HepG2 (cell line): ENCODE data around the gene INPP5E. TPM values are rescaled to one million over a fixed set of nuclear protein-coding genes. Genes with fewer than 3 reads are reported as not detected.
A peak's percentile ranks its signal among the peaks of the same experiment; 100 is the strongest.

Experiments used
- ATAC-seq: fragments of 200-7000 bp; cut with Tn5 transposase; 3 replicates; pipeline ENCODE4 v1.9.1; 2020; ENCODE audit warnings: mild to moderate bottlenecking, moderate library complexity
- BruUV-seq: library from RNA; stranded (reverse); fragments of 400-500 nt; replicated peaks from 2 replicates; lab custom pipeline; 2021; lab: Mats Ljungman, UMichigan
- CTCF ChIA-PET: fragments of 300-600 bp; formaldehyde crosslinking; extraction: SDS; loops from one replicate; lab custom pipeline; 2021; ENCODE audit warnings: low total read pairs, inconsistent platforms, low intra/inter-chr PET ratio; lab: Yijun Ruan, JAX
- POLR2A ChIA-PET: fragments of 350-600 bp; sonication (Branson Sonifier 250); formaldehyde crosslinking; loops from one replicate; lab custom pipeline; 2020; ENCODE audit warnings: antibody characterized with exemption, inconsistent platforms; lab: Yijun Ruan, JAX
- DNase-seq: peaks from one replicate; pipeline ENCODE4 v3.0.0-alpha.2; 2015; ENCODE audit warnings: low spot score
- FAIRE-seq: peaks from 3 replicates; lab custom pipeline; 2011; peaks lifted over from hg19 to GRCh38; lab: Jason Lieb, UNC
- H2AFZ ChIP-seq: one replicate; pipeline ENCODE4 v1.6.1; 2011; ENCODE audit warnings: low read length, inconsistent platforms
- H3K27ac ChIP-seq: fragments of 300-600 bp; 3 replicates; pipeline ENCODE4 v1.8.0; 2011; ENCODE audit warnings: mixed run types, mild to moderate bottlenecking, mixed read lengths, low read length, inconsistent platforms; ENCODE audit not compliant: insufficient read depth; ENCODE audit errors: extremely low read length
- H3K27me3 ChIP-seq, 2 experiments: fragments of 200-600 bp in 1 of 2; 2 replicates in 1 of 2; 3 replicates in 1 of 2; pipeline versions ENCODE4 v1.6.0 to v1.8.0; 2011; ENCODE audit warnings: low read length in 2 of 2, mild to moderate bottlenecking in 2 of 2, moderate library complexity in 2 of 2, inconsistent platforms in 1 of 2; ENCODE audit not compliant: insufficient read depth in 2 of 2, control insufficient read depth in 1 of 2
- H3K36me3 ChIP-seq, 2 experiments: fragments of 200-600 bp in 1 of 2; replicated peaks in 1 of 2; 2 replicates in 1 of 2; 3 replicates in 1 of 2; pipeline versions ENCODE4 v1.5.1 to v1.8.0; 2011; ENCODE audit warnings: low read length in 2 of 2, inconsistent platforms in 1 of 2; ENCODE audit not compliant: insufficient read depth in 2 of 2, control insufficient read depth in 1 of 2
- H3K4me1 ChIP-seq: 2 replicates; pipeline ENCODE4 v1.5.1; 2012; ENCODE audit warnings: low read length, inconsistent platforms; ENCODE audit not compliant: insufficient read depth
- H3K4me2 ChIP-seq: 2 replicates; pipeline ENCODE4 v1.6.0; 2011; ENCODE audit warnings: low read depth, low read length, inconsistent platforms
- H3K4me3 ChIP-seq, 3 experiments: fragments of 200-600 bp in 1 of 3; sonication (generic), shearing (Covaris generic) in 1 of 3; replicated peaks in 1 of 3; 2 replicates each; pipeline ENCODE4 v1.5.1; 2011 to 2016; ENCODE audit warnings: low read length in 3 of 3, inconsistent platforms in 2 of 3, low read depth in 2 of 3, mild to moderate bottlenecking in 2 of 3, control low read depth in 1 of 3, mixed read lengths in 1 of 3; ENCODE audit not compliant: insufficient read depth in 1 of 3
- H3K79me2 ChIP-seq: one replicate; pipeline ENCODE4 v1.6.1; 2011; ENCODE audit warnings: low read length, inconsistent platforms; ENCODE audit not compliant: insufficient read depth
- H3K9ac ChIP-seq: 2 replicates; pipeline ENCODE4 v1.6.0; 2011; ENCODE audit warnings: mild to moderate bottlenecking, low read depth, low read length, inconsistent platforms; ENCODE audit not compliant: insufficient read depth
- H3K9me3 ChIP-seq: 2 replicates; pipeline ENCODE4 v1.5.1; 2012; ENCODE audit warnings: mild to moderate bottlenecking, low read length
- H4K20me1 ChIP-seq: 2 replicates; pipeline ENCODE4 v1.6.0; 2011; ENCODE audit warnings: inconsistent platforms, mild to moderate bottlenecking, low read length, moderate library complexity; ENCODE audit not compliant: insufficient read depth
- AKAP8 ChIP-seq: sonication (generic); formaldehyde crosslinking; IDR thresholded peaks from 2 replicates; pipeline ENCODE4 v1.5.1; 2020; ENCODE audit warnings: mild to moderate bottlenecking, missing genetic modification reagents
- HOXA5 ChIP-seq: sonication (generic); formaldehyde crosslinking; IDR thresholded peaks from 2 replicates; pipeline ENCODE4 v1.4.0; 2020; ENCODE audit warnings: missing genetic modification reagents
- IKZF1 ChIP-seq: fragments of 450-650 bp; IDR thresholded peaks from 2 replicates; pipeline ENCODE4 v1.7.1; 2016
- IRF1 ChIP-seq: sonication (generic); formaldehyde crosslinking; IDR thresholded peaks from 2 replicates; pipeline ENCODE4 v1.4.0; 2020; ENCODE audit warnings: low read depth, mild to moderate bottlenecking, missing genetic modification reagents
- MLLT10 ChIP-seq: sonication (generic); formaldehyde crosslinking; IDR thresholded peaks from 2 replicates; pipeline ENCODE4 v1.4.0; 2020; ENCODE audit warnings: missing genetic modification reagents
- MLXIP ChIP-seq: sonication (generic); formaldehyde crosslinking; IDR thresholded peaks from 2 replicates; pipeline ENCODE4 v1.9.0; 2021; ENCODE audit warnings: missing genetic modification reagents, borderline replicate concordance
- SRSF9 ChIP-seq: fragments of 200-400 bp; formaldehyde crosslinking; IDR thresholded peaks from 2 replicates; pipeline ENCODE4 v1.6.1; 2018; ENCODE audit warnings: borderline replicate concordance, mild to moderate bottlenecking, low read depth, low read length; ENCODE audit not compliant: insufficient read depth, poor library complexity, severe bottlenecking
- ZBTB33 ChIP-seq: sonication (generic); formaldehyde crosslinking; IDR thresholded peaks from 2 replicates; pipeline ENCODE4 v1.4.0; 2020; ENCODE audit warnings: missing genetic modification reagents
- ZNF280B ChIP-seq: sonication (generic); formaldehyde crosslinking; IDR thresholded peaks from 2 replicates; pipeline ENCODE4 v1.5.0; 2020; ENCODE audit warnings: missing genetic modification reagents, mild to moderate bottlenecking, borderline replicate concordance
- ZNF503 ChIP-seq: sonication (generic); formaldehyde crosslinking; IDR thresholded peaks from 2 replicates; pipeline ENCODE4 v1.4.0; 2020; ENCODE audit warnings: missing genetic modification reagents
- WGBS: methylation state at CpG from one replicate; pipeline ENCODE4 v1.1.6; 2017; ENCODE audit warnings: low lambda C conversion rate; 5-methylcytosine and 5-hydroxymethylcytosine counted together
- in situ Hi-C: cut with HindIII; loops from 2 replicates; pipeline ENCODE4 v1.10.0; 2017; ENCODE audit warnings: low pct_unique_long_range_greater_than_20kb; ENCODE audit not compliant: extremely low pct_ligation_motif_present
- intact Hi-C: fragments of 100-400 bp; cut with micrococcal nuclease; formaldehyde crosslinking; loops from one replicate; pipeline ENCODE4 v1.10.0; 2022; ENCODE audit not compliant: unreplicated experiment
- polyA plus RNA-seq, 8 experiments: library from polyadenylated mRNA; depleted of rRNA in 3 of 8; stranded (reverse) in 7 of 8; unstranded in 1 of 8; fragments of >200 nt; fragmentation: Illumina TruSeq in 4 of 8; extraction: Trizol in 4 of 8; gene quantifications; 2 replicates each; pipeline versions ENCODE4 v1.2.1 to v1.2.3, GENCODE V29; 2011 to 2016; ENCODE audit warnings: low read depth in 4 of 8, missing spikeins in 1 of 8, mixed read lengths in 1 of 8; ENCODE audit not compliant: insufficient read depth in 1 of 8
- total RNA-seq, 5 experiments: library from RNA; depleted of rRNA; stranded (reverse); fragments of >200 nt; fragmentation: Illumina TruSeq; extraction: Trizol; gene quantifications; 2 replicates each; pipeline ENCODE4 v1.2.3, GENCODE V29; 2016; ENCODE audit warnings: low read depth in 1 of 5

The INPP5E gene
- total and polyA plus RNA-seq, 2 of the 13 experiments (the other 11 are each of a cell fraction or from before 2014, with no cell fraction given) = 5.5 TPM

- TF ChIP-seq ZNF503 (CRISPR knock-in tag) = no peak
- TF ChIP-seq ZNF280B (CRISPR knock-in tag) = no peak
- no peak for TF ChIP-seq HOXA5 (CRISPR knock-in tag)
- no peak for TF ChIP-seq SRSF9
These were observed 1.7 kb downstream of the INPP5E start (continued) for GRCh38 chr9:136437839-136438547.

- WGBS = 77% methylated on average over 7 of the region's 8 CpGs
- Histone ChIP-seq H3K36me3 (peaks cover 3 to 13% of the 10 kb centered on the region in 2 experiments; a peak in 3 of 5 replicates), H3K9ac (peak overlapping the region; percentile 26; the same call in 1 of the 2 replicates), H4K20me1 (peaks cover 7% of the 10 kb centered on the region; the same call in 1 of the 2 replicates), H3K79me2 (peaks cover 26% of the 10 kb centered on the region), H3K27me3 (no peaks in the 10 kb centered on the region; a peak in 1 of 5 replicates), H2AFZ (no peak overlapping the region), H3K9me3 (no peaks in the 10 kb centered on the region), H3K4me2 (peak overlapping the region; percentile 84), H3K4me3 (peak overlapping the region in 2 of 3 experiments; percentile 6 to 89; a peak in 1 of 6 replicates), H3K4me1 (peaks cover 39% of the 10 kb centered on the region), H3K27ac (no peak overlapping the region)
- ChIA-PET CTCF (no interaction called here), POLR2A (no interaction called here)
- intact Hi-C loops (no loop called here), in situ Hi-C loops (no loop called here)
- no peak for FAIRE-seq
- TF ChIP-seq ZBTB33 (CRISPR knock-in tag) = peak; percentile 44; the same call in 1 of the 2 replicates
- no peak for TF ChIP-seq MLXIP (CRISPR knock-in tag)
- no peak for TF ChIP-seq MLLT10 (CRISPR knock-in tag)
- TF ChIP-seq IKZF1 = no peak
- TF ChIP-seq AKAP8 (CRISPR knock-in tag) = no peak
- no peak for TF ChIP-seq IRF1 (CRISPR knock-in tag)
- BruUV-seq = no TSS peak
- no peak for DNase-seq
- no peak for ATAC-seq
These were observed 2.2 kb downstream of the INPP5E start for GRCh38 chr9:136437430-136437829.
